ENCODE results near the gene CHCHD6.

DNA sequence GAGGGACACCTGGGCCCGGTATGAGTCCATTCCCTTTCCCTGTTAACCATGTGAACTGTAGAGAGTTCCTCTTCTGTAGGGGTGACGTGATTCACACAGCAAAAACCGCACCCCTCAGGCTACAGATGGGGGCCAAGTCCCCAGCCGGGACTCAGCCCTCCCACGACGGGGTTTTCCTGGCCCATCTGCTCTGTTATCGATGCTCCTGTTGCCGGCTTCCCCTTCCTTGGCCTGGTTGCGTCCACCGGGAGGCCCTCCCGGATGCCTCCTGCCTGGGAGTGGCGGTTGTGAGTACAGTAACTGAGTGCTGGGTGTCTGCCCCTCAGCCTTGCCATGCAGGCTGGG is 278.1 kb downstream of the CHCHD6 start:
- TF ChIP-seq POLR2A (IDR thresholded peaks at IDR 0.05) = no peak
- TF ChIP-seq, protein P1, sequence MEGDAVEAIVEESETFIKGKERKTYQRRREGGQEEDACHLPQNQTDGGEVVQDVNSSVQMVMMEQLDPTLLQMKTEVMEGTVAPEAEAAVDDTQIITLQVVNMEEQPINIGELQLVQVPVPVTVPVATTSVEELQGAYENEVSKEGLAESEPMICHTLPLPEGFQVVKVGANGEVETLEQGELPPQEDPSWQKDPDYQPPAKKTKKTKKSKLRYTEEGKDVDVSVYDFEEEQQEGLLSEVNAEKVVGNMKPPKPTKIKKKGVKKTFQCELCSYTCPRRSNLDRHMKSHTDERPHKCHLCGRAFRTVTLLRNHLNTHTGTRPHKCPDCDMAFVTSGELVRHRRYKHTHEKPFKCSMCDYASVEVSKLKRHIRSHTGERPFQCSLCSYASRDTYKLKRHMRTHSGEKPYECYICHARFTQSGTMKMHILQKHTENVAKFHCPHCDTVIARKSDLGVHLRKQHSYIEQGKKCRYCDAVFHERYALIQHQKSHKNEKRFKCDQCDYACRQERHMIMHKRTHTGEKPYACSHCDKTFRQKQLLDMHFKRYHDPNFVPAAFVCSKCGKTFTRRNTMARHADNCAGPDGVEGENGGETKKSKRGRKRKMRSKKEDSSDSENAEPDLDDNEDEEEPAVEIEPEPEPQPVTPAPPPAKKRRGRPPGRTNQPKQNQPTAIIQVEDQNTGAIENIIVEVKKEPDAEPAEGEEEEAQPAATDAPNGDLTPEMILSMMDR (IDR thresholded peaks at IDR 0.05) = no peak

All from right lobe of liver (tissue), 4 donors.